ENCODE results near the gene TRIM72.
"Not testable (repeated sequence)": the region's sequence is repeated elsewhere in the genome, so short reads cannot be mapped to it uniquely, and the experiment has no call there.

The TRIM72 gene

GRCh38 chr16:31260136-31260931, 46.4 kb downstream of the TRIM72 start:
- 91 to 94% methylated on average over 8 to 10 of the region's 14 CpGs for WGBS, 2 experiments (ENCODE audit: insufficient coverage in 2 of 2)
- no peaks in the 10 kb centered on the region for H3K36me3 ChIP-seq (ENCODE audit: control insufficient read depth, insufficient read depth, low read length)
- no peak overlapping the region for H3K27ac ChIP-seq (ENCODE audit: low read depth, low read length, severe bottlenecking)
- no peak overlapping the region for H3K4me3 ChIP-seq (ENCODE audit: extremely low read depth, insufficient read depth, low read length, poor library complexity, severe bottlenecking)
- no peaks in the 10 kb centered on the region for H3K4me1 ChIP-seq (ENCODE audit: control insufficient read depth, insufficient read depth, low read length, poor library complexity, severe bottlenecking)
- no peaks in the 10 kb centered on the region for H3K9me3 ChIP-seq (ENCODE audit: control insufficient read depth, low read length)

- Histone ChIP-seq H3K4me1 (ENCODE audit: control insufficient read depth, insufficient read depth, low read length, poor library complexity, severe bottlenecking) (no peaks in the 10 kb centered on the region), H3K27ac (ENCODE audit: low read depth, low read length, severe bottlenecking) (no peak overlapping the region), H3K36me3 (ENCODE audit: control insufficient read depth, insufficient read depth, low read length) (no peaks in the 10 kb centered on the region), H3K4me3 (ENCODE audit: extremely low read depth, insufficient read depth, low read length, poor library complexity, severe bottlenecking) (no peak overlapping the region), H3K9me3 (ENCODE audit: control insufficient read depth, low read length) (no peaks in the 10 kb centered on the region)
- WGBS, 2 experiments (ENCODE audit: insufficient coverage in 2 of 2) = 87 to 90% methylated on average over 2 of the region's 3 CpGs
Observed at GRCh38 chr16:31262084-31262483, 48.2 kb downstream of the TRIM72 start.

- Histone ChIP-seq H3K9me3 (ENCODE audit: control insufficient read depth, low read length) (no peaks in the 10 kb centered on the region), H3K4me1 (ENCODE audit: control insufficient read depth, insufficient read depth, low read length, poor library complexity, severe bottlenecking) (no peaks in the 10 kb centered on the region), H3K36me3 (ENCODE audit: control insufficient read depth, insufficient read depth, low read length) (no peaks in the 10 kb centered on the region), H3K27ac (ENCODE audit: low read depth, low read length, severe bottlenecking) (no peak overlapping the region), H3K4me3 (ENCODE audit: extremely low read depth, insufficient read depth, low read length, poor library complexity, severe bottlenecking) (no peak overlapping the region)
- WGBS, 2 experiments (ENCODE audit: insufficient coverage in 2 of 2) = 73 to 85% methylated on average over 13 to 14 of the region's 20 CpGs
Observed at GRCh38 chr16:31265329-31266245, 51.7 kb downstream of the TRIM72 start.

GRCh38 chr16:31267332-31268032, 53.6 kb downstream of the TRIM72 start:
- H3K36me3 ChIP-seq (ENCODE audit: control insufficient read depth, insufficient read depth, low read length) = no peaks in the 10 kb centered on the region
- 71 to 72% methylated on average over 4 to 8 of the region's 8 CpGs for WGBS, 2 experiments (ENCODE audit: insufficient coverage in 2 of 2)
- no peak overlapping the region for H3K27ac ChIP-seq (ENCODE audit: low read depth, low read length, severe bottlenecking)
- H3K9me3 ChIP-seq (ENCODE audit: control insufficient read depth, low read length) = no peaks in the 10 kb centered on the region
- H3K4me1 ChIP-seq (ENCODE audit: control insufficient read depth, insufficient read depth, low read length, poor library complexity, severe bottlenecking) = no peaks in the 10 kb centered on the region
- no peak overlapping the region for H3K4me3 ChIP-seq (ENCODE audit: extremely low read depth, insufficient read depth, low read length, poor library complexity, severe bottlenecking)

GRCh38 chr16:31268033-31268365, 54.1 kb downstream of the TRIM72 start:
- no peak overlapping the region for H3K4me3 ChIP-seq (ENCODE audit: extremely low read depth, insufficient read depth, low read length, poor library complexity, severe bottlenecking)
- no peaks in the 10 kb centered on the region for H3K4me1 ChIP-seq (ENCODE audit: control insufficient read depth, insufficient read depth, low read length, poor library complexity, severe bottlenecking)
- 70 to 82% methylated on average over 2 to 3 of the region's 3 CpGs for WGBS, 2 experiments (ENCODE audit: insufficient coverage in 2 of 2)
- H3K9me3 ChIP-seq (ENCODE audit: control insufficient read depth, low read length) = no peaks in the 10 kb centered on the region
- no peak overlapping the region for H3K27ac ChIP-seq (ENCODE audit: low read depth, low read length, severe bottlenecking)
- H3K36me3 ChIP-seq (ENCODE audit: control insufficient read depth, insufficient read depth, low read length) = no peaks in the 10 kb centered on the region

- no peaks in the 10 kb centered on the region for H3K4me1 ChIP-seq (ENCODE audit: control insufficient read depth, insufficient read depth, low read length, poor library complexity, severe bottlenecking)
- WGBS, 2 experiments (ENCODE audit: insufficient coverage in 2 of 2) = 81 to 89% methylated on average over 6 to 8 of the region's 10 CpGs
- H3K9me3 ChIP-seq (ENCODE audit: control insufficient read depth, low read length) = no peaks in the 10 kb centered on the region
Observed at GRCh38 chr16:31268891-31269290, 55.0 kb downstream of the TRIM72 start.

GRCh38 chr16:31269541-31269940, 55.6 kb downstream of the TRIM72 start:
- WGBS, 2 experiments (ENCODE audit: insufficient coverage in 2 of 2) = 80 to 100% methylated on average over 1 of the region's 2 CpGs
- no peaks in the 10 kb centered on the region for H3K9me3 ChIP-seq (ENCODE audit: control insufficient read depth, low read length)
- no peak overlapping the region for H3K4me3 ChIP-seq (ENCODE audit: extremely low read depth, insufficient read depth, low read length, poor library complexity, severe bottlenecking)

More at GRCh38 chr16:31268891-31269290, 55.0 kb downstream of the TRIM72 start:
- Histone ChIP-seq H3K36me3 (ENCODE audit: control insufficient read depth, insufficient read depth, low read length) (no peaks in the 10 kb centered on the region), H3K4me3 (ENCODE audit: extremely low read depth, insufficient read depth, low read length, poor library complexity, severe bottlenecking) (no peak overlapping the region), H3K27ac (ENCODE audit: low read depth, low read length, severe bottlenecking) (no peak overlapping the region)

GRCh38 chr16:31269973-31270372, 56.1 kb downstream of the TRIM72 start:
- H3K27ac ChIP-seq (ENCODE audit: low read depth, low read length, severe bottlenecking); H3K4me1 ChIP-seq (ENCODE audit: control insufficient read depth, insufficient read depth, low read length, poor library complexity, severe bottlenecking); H3K4me3 ChIP-seq (ENCODE audit: extremely low read depth, insufficient read depth, low read length, poor library complexity, severe bottlenecking); H3K36me3 ChIP-seq (ENCODE audit: control insufficient read depth, insufficient read depth, low read length); H3K9me3 ChIP-seq (ENCODE audit: control insufficient read depth, low read length): not testable (repeated sequence)
- 100% methylated on average over 1 of the region's 3 CpGs; no CpG with 5 or more reads in 1 of the 2 experiments for WGBS, 2 experiments (ENCODE audit: insufficient coverage in 2 of 2)

More at GRCh38 chr16:31269541-31269940, 55.6 kb downstream of the TRIM72 start:
- Histone ChIP-seq H3K36me3 (ENCODE audit: control insufficient read depth, insufficient read depth, low read length) (no peaks in the 10 kb centered on the region), H3K27ac (ENCODE audit: low read depth, low read length, severe bottlenecking) (no peak overlapping the region), H3K4me1 (ENCODE audit: control insufficient read depth, insufficient read depth, low read length, poor library complexity, severe bottlenecking) (no peaks in the 10 kb centered on the region)

- Histone ChIP-seq H3K27ac (ENCODE audit: low read depth, low read length, severe bottlenecking) (no peak overlapping the region), H3K4me3 (ENCODE audit: extremely low read depth, insufficient read depth, low read length, poor library complexity, severe bottlenecking) (no peak overlapping the region), H3K4me1 (ENCODE audit: control insufficient read depth, insufficient read depth, low read length, poor library complexity, severe bottlenecking) (no peaks in the 10 kb centered on the region), H3K36me3 (ENCODE audit: control insufficient read depth, insufficient read depth, low read length) (no peaks in the 10 kb centered on the region), H3K9me3 (ENCODE audit: control insufficient read depth, low read length) (no peaks in the 10 kb centered on the region)
- 86 to 100% methylated on average over 3 to 4 of the region's 5 CpGs for WGBS, 2 experiments (ENCODE audit: insufficient coverage in 2 of 2)
Observed at GRCh38 chr16:31270795-31271194, 56.9 kb downstream of the TRIM72 start.

- Histone ChIP-seq H3K27ac (ENCODE audit: low read depth, low read length, severe bottlenecking) (no peak overlapping the region), H3K36me3 (ENCODE audit: control insufficient read depth, insufficient read depth, low read length) (no peaks in the 10 kb centered on the region), H3K9me3 (ENCODE audit: control insufficient read depth, low read length) (no peaks in the 10 kb centered on the region), H3K4me1 (ENCODE audit: control insufficient read depth, insufficient read depth, low read length, poor library complexity, severe bottlenecking) (no peaks in the 10 kb centered on the region), H3K4me3 (ENCODE audit: extremely low read depth, insufficient read depth, low read length, poor library complexity, severe bottlenecking) (no peak overlapping the region)
- WGBS, 2 experiments (ENCODE audit: insufficient coverage in 2 of 2) = 84 to 89% methylated on average over 8 to 12 of the region's 16 CpGs
Observed at GRCh38 chr16:31271621-31272190, 57.8 kb downstream of the TRIM72 start.
